ENCODE data around the gene SMIM12. TPM values are rescaled to one million over a fixed set of nuclear protein-coding genes. Genes with fewer than 3 reads are reported as not detected.

SMIM12 gene
- total and polyA plus RNA-seq, 2 of the 8 experiments (the other 6 are each of a cell fraction or from before 2014, with no cell fraction given), result 40.9 to 49.2 TPM

DNA sequence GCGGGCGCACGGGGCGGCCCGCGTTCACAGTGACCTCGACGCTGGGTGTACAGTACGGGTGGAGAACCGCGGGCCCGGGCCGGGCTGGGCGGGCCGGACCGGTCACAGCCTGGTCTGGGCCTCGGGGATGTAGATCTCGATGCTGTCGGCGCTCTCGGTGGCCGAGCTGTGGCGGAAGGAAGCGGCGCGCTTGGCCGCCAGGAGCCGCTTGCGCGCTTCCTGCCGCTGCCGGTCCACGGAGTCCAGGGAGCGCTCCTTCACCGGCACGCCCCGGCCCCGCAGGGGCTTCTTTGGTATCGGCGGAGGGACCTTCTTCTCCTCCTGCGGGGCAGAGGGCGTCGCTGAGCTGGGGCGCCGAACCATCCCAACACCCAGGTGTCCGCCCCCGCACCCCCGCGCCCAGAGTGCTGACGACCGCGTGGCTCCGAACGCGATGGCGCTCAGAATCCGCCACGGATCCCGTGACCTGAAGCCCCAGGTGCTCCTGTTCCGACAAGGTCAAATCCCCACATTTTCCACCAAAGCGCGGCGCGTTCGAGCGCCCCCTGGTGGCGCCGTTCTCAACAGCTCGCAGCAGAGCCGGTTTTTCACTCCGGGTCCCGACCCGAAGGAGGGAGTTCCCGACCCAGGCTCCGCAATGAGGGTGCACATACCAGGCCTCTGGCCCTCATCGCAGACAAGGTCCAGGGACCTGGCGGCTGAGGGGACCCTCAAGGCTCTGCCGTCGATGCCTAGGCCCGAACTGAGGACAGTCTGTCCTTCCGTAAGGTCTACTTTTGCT, 6.6 kb upstream of the SMIM12 start (continued):
- TF ChIP-seq POLR2A (IDR thresholded peaks at IDR 0.05; ENCODE audit: control extremely low read depth in 1 of 2, low read depth in 2 of 2, low read length in 2 of 2), result peak in 1 of 2 experiments; percentile 54; a peak in 2 of 3 replicates
- peak; percentile 87 for TF ChIP-seq TBP (IDR thresholded peaks at IDR 0.05; ENCODE audit: low read depth, low read length)
- TF ChIP-seq, protein P1, sequence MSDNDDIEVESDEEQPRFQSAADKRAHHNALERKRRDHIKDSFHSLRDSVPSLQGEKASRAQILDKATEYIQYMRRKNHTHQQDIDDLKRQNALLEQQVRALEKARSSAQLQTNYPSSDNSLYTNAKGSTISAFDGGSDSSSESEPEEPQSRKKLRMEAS (IDR thresholded peaks at IDR 0.05), result peak; percentile 83
- 0 out of 2 replicates have a peak, but pooled peaks have one; percentile 39 for TF ChIP-seq JUND (IDR thresholded peaks at IDR 0.05; ENCODE audit: low read length)
- TF ChIP-seq EZH2 (IDR thresholded peaks at IDR 0.05; ENCODE audit: low read depth, low read length, severe bottlenecking), result peak; percentile 28
- no peak for TF ChIP-seq RBBP5 (IDR thresholded peaks at IDR 0.05; ENCODE audit: borderline replicate concordance, low read depth, low read length)
- peak in 1 of 2 experiments; percentile 78; a peak in 3 of 4 replicates for TF ChIP-seq HDAC2 (IDR thresholded peaks at IDR 0.05; ENCODE audit: borderline replicate concordance in 1 of 2, low read depth in 2 of 2, low read length in 2 of 2)
- peak in 1 of 2 experiments; percentile 34; a peak in 1 of 3 replicates for TF ChIP-seq EP300 (IDR thresholded peaks at IDR 0.05; ENCODE audit: borderline replicate concordance in 1 of 2, low read depth in 2 of 2, low read length in 2 of 2)
- TF ChIP-seq TAF1 (IDR thresholded peaks at IDR 0.05; ENCODE audit: low read depth, low read length), result peak; percentile 70
- 0 out of 2 replicates have a peak, but pooled peaks have one; percentile 43 for TF ChIP-seq GTF2F1 (IDR thresholded peaks at IDR 0.05; ENCODE audit: borderline replicate concordance, low read depth, low read length)
- TF ChIP-seq ASH2L (IDR thresholded peaks at IDR 0.05; ENCODE audit: low read length), result peak; percentile 73
- TF ChIP-seq TCF12 (IDR thresholded peaks at IDR 0.05; ENCODE audit: low read depth, low read length), result no peak
- TF ChIP-seq CBX5 (IDR thresholded peaks at IDR 0.05; ENCODE audit: low read depth, low read length), result no peak
- TF ChIP-seq BRCA1 (IDR thresholded peaks at IDR 0.05; ENCODE audit: low read depth, low read length), result no peak
